GM19467 (cell line): Measurements from ENCODE around the gene C10orf62.
"Not testable (repeated sequence)": the region's sequence is repeated elsewhere in the genome, so short reads cannot be mapped to it uniquely, and the experiment has no call there.

Experiments
- ATAC-seq: cut with Tn5 transposase; IDR thresholded peaks from one replicate; pipeline ENCODE4 v1.9.1; 2021; ENCODE audit warnings: mild to moderate bottlenecking, moderate library complexity; ENCODE audit not compliant: unreplicated experiment

C10orf62 gene, protein sequence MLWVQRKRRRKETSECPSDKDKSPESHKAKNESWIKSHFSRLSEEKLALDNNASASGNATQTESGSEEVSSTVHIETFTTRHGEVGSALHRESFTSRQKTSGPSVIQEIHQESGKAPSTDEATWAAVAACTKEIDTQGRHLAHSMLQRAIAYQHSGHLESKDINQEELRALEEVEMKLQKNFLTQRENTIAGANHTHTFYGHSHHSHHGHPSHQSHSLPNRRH

DNA sequence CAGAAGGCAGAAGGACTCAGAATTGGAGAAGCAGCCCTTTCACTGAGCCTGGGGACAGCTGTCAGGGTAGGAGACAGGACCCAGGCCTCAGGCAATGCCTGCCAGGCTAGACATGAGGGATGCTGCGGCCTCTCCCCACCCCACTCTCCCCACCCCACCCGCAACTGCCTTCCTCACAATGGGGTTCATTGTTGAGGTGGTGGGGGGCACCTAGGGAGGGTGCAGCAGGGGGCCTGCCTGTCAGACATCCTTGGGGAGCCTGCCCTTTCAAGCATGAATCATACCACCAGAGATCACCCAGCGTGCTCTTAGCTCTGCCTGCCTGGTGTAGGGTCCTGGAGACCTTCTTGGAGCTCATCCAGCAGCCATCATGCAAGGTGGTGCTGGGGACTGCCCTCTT, at the start of gene C10orf62:
TSS of gene C10orf62 (plus strand) at position 243 of the 400 bp plus-strand sequence. CDS start 177 bp downstream, outside the sequence.
- no peak for ATAC-seq

DNA sequence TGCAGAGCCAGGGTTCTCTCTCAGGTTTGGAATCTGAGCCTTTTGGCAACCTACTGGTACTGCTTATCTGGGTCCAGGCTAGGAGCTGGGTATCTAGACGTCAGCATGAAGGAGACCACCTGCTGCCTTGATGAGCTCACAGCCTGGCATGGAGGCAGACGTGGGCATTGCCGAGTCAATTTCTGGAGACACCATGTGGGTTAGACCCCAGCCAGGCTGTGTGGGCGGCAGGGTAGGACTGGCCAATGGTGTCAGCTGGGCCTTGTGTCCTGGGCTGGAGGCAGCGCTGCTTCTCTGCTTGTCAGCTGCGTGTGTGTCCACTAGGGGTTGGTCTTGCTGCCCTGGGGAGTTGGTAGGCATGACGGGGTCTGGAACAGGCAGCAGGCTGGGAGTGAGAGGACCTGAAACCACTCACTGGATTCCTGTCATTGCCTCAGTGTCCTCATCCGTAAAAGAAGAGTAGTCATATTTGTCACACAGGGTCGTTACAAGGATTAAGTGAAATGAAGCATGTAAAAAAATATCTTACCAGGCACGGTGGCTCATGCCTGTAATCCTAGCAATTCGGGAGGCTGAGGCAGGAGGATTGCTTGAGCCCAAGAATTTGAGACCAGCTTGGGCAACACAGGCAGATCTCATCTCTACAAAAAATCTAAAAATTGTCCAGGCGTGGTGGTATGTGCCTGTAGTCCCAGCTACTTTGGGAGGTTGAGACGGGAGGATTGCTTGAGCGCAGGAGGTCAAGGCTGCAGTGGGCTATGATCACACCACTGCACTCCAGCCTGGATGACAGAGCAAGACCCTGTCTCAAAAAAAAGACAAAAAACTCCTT, 48.6 kb upstream of the C10orf62 start:
- ATAC-seq: no peak

DNA sequence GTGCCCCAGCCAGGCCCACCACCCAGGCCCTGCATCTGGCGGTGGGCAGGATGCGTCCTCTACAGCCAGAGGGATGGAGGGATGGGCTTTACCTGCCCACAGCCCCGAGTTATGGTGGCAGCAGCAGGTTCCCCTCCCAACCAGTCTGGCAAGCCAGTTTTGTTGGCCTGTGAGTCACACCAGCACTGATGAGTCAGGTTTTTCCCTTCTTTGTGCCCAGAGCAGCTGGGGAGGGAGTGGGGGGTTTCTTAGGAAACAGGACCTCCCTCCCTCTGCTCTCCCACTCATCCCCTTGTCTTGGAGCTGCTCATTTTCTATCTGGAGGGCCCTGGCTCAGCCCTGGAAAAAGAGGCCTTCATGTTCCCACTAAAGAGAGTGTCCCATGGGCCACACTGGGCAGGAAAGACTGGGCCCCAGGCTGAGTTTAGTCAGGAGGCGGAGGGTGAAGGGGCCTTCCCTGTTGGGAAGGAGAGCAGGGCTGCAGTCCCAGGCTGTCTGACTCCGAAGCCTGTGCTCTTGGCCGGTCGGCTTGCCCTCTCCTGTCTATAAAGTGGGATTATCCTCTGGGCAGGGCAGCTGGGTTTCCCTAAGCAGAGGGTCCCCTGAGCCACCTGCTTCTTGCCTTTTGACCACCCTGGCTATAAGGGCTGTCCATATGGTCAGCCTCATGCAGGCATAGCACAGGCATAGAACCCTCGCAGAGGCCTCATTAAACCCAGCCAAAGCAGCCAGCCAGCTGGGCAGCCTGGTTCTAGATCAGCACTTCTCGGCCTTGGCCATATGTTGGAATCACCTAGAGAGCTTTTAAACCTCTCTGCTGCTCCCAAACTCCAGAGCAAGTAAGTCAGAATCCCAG, 47.1 kb upstream of the C10orf62 start:
- no peak for ATAC-seq

DNA sequence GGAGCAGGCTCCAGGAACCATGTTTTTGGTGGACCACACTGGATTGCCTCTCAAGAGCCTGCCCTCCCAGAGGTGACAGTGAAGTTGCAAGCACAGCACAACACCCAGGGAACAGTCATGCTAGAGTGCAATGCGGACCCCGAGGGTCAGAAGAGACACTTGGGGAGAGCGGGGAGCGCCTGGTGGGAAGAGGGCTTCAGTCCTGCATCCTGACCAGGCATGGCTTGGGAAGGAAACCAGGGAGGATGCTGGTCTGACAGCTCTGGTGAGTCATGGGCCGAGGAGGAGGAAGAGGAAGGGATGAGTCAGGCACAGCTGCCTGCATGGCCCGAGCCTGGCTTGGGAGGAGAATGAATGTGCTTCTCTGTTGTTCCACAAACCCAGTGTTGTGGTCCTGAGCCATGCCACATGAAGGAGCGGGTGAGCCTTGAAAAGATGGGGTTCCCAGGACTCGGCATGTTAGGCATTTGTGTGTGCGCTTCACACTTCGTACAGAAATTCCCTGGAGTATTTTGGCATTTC, 46.4 kb upstream of the C10orf62 start:
- no peak for ATAC-seq

DNA sequence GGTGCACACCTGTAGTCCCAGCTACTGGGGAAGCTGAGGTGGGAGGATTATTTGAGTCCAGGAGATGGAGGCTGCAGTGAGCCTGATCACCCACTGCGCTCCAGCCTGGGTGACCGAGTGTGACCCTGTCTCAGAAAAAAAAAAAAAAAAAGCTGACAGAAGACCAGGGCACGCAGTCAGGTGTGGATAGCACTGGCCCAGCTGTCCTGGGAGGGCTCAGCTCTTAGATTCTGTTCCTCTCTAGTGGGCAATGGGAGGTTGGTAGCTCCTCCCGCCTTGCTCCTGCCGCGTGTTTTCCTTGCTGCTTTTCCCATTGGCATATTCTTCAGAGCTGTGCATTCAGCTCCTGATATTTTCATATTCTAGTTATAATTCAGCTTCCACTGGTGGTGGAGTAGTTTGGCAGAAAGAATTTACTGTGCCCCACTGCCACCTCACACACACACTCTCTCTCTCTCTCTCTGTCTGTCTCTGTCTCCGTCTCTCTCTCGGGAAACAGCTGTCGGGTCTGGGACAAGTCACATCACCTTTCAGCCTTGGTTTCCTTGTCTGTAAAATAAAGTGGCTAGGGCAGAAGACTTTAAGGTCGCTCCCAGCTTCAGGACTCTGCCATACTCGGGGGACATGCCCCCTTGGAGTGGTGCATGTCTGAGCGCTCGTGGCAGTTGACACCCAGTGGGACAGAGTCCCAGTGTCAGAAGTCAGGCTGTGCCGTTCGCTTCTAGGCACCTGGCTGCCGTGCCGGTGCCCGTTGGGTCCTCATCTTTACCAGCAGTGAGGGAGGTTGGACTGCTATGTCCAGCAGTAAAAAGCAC, 42.9 kb upstream of the C10orf62 start:
- ATAC-seq: no peak

DNA sequence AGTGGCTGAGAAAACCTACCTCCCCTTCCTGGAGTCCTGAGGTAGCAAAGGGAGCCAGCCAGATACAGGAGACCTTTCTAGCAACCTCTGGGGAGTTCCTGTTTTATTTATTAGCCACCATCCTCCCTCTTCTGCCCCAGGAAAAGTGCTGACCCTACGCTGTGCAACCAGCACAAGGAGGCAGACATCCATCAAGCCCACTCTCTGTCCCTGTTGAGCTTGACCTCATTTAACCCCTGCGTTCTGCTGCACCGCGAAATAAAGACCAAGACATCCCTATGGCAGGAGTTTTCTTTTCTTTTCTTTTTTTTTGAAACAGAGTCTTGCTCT, 42.3 kb upstream of the C10orf62 start:
- ATAC-seq: no peak

DNA sequence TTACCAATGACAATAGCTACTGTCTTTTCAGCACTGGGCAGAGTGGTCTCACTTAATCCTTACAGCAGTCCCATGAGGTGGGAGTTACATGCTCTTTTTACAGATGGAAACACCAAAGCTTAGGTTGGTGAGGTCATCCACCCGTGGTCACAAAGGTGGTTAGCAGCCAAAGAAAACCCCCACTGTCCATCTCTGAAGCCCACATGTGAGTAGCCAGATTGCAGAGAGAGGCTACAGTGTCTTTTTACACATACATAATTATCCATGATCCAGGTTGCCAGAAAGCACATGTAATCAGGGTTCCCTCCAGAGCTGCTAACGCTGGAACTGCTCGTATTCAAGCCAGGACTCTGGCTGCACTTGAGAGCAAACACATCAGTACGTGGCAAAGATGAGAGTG, 41.6 kb upstream of the C10orf62 start:
- no peak for ATAC-seq

DNA sequence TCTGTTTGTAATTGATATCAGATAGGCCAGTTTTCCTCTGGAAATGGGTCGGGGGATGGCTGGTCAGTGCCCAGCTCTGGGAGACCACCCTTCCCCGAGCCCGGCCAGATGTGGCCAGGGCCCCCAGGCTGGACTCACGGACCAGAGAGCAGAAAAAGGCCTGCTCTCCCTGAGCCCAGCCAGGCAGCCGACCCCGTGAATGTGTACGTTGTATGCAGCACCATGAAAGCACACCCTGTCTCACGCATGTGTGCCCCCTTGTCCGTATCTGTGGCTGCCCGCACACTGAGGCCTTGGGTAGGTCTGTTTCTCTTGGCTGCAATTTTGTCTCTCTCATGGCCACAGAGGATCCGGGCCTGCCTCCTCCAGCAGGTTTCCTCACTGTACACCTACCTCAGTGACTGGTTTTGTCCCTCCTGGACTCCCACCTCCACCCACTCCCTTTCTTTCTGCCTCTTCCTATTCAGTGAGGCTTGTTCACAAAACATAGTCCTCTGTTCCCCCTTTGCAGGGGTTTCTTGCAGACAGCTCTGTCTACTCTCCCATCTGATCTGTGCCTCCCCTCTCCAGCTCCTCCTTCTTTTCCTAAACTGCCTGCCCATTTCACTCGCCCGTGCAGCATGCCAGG, 40.6 kb upstream of the C10orf62 start:
- no peak for ATAC-seq

DNA sequence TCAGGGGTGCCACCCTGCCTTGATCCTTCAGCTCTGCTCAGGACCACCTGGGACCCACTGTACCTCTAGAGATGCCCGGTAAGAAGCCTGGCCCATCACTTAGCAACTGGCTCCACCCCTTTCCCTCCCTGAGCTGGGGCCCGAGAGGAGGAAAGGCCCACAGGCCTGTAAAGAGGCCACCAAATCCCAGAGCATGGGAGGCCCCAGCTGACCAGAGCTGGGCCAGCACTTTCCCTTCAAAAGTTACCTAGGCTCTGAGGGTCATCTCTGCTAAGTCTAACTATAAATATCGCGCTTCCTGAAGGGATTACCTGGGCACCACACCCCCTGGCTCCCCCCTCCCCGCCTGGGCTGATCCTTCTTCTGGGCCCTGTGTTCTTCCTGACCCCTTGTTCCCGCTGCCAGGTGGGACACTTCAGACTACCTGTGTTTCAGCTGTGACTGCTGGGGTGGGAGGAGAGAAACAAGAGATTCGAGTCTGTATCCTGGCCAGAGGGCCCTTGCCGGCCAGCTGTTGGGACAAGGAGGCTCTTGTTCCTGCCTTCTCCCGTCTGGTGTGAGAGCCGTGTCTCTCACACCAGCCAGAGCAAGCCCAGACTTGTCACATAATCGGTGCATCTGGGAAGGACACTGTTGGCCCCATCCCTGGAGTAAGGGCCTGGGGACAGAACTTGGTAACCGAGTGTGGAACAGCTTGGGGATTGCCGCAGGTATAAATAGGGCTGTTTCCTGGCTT, 39.8 kb upstream of the C10orf62 start:
- no peak for ATAC-seq

DNA sequence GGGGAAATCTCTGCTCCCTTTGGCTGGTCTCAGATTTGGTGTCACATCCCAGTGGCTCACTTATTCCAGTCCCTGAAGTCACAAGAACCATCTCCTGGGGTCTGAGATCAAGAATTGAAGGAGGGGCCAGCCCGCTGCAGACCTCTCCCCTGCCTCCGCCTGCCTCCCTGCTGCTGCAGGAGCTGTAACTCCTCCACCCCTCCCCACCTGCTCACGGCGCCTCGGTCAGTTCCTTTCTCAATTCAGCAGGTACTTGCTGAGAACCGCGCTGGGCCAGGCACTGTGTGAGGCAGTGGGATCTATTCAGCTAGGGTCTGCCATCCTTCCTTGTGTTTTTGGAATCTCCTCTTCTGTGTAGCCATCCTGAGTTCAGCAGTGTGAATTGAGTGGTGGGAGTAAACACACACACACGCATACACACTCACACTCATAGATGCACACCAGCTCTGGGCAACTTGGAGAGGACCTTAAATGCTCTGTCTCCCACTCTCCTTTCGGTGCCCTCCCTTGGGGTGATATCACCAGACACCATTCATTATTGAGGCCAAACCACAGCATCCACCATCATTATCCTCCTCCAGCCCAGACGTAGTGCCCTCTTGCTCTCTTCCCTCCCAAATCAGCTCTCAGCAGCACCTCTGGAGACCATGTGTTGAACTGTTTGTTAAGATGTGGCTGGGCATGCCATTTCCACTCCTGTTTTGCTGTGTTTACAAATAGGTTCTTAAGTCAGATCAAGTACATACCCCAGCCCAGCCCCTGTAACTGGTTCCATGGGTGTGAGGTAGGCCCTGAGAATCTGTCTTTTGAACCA, 39.0 kb upstream of the C10orf62 start:
- no peak for ATAC-seq

DNA sequence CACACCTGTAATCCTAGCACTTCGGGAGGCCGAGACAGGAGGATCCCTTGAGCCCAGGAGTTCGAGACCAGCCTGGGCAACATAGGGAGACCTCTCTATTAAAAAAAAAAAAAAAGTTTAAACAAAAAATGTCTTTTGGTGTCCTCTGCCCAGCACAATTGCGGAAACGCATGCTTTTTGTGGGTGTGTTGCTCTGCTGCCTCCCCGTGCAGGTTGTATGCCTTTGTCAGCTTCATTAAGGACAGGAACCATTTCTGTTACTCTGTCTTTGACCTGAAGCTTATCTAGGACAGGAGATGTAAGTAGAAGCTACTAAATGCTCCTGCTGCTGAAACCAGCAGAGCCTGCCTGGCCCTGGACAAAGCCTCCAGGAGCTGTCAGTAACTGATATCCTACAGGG, 38.2 kb upstream of the C10orf62 start:
- ATAC-seq: no peak

DNA sequence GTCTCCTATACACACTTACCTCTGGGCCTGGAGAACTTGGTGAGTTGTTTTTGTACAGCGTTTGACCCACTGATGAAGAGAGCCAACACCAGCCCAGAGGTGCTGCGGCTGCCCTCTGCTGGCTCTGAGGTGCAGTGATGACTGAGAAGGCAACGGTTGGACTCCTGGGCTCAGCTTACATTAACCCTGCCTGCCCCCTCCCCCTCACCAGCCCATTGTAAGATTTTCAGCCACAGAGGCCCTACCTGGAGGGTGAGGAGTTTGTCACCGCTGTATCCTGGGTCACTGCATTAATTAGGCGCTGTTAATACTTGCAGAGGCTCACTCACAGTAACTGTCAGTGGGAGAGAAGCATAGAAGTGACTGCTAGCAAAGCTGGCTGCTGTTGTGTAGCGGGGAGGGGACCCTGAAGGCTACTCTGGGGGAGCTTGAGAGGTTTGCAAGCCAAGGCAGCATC, 35.9 kb upstream of the C10orf62 start:
- peak; percentile 69 for ATAC-seq

DNA sequence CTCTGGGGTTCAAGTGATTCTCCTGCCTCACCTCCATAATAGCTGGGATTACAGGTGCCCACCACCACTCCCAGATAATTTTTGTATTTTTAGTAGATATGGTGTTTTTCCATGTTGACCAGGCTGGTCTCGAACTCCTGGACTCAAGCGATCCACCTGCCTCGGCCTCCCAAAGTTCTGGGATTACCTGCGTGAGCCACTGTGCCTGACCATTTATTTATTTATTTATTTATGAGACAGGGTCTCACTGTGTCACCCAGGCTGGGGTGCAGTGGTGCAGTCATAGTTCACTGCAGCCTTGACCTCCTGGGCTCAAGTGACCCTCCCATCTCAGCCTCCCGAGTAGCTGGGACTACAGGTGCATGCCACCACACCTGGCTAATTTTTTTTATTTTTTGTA, 35.2 kb upstream of the C10orf62 start:
- not testable (repeated sequence) for ATAC-seq

DNA sequence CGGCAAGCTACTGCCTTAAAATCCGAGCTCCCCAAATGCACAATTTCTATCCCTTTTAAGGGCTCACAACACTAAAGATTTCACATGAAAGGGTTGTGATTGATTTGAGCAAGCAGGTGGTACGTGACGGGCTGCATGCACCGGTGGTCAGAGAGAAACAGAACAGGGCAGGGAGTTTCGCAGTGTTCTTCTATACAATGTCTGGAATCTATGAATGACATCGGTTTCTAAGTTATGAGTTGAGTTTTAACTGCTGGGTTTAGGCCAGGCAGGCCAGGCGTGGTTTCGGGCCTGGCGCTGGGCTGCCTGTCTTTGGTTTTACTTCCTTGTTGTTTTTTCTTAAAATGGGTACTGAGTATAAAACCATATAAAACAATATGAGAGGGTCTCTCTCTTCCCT, 34.0 kb upstream of the C10orf62 start:
- not testable (repeated sequence) for ATAC-seq

DNA sequence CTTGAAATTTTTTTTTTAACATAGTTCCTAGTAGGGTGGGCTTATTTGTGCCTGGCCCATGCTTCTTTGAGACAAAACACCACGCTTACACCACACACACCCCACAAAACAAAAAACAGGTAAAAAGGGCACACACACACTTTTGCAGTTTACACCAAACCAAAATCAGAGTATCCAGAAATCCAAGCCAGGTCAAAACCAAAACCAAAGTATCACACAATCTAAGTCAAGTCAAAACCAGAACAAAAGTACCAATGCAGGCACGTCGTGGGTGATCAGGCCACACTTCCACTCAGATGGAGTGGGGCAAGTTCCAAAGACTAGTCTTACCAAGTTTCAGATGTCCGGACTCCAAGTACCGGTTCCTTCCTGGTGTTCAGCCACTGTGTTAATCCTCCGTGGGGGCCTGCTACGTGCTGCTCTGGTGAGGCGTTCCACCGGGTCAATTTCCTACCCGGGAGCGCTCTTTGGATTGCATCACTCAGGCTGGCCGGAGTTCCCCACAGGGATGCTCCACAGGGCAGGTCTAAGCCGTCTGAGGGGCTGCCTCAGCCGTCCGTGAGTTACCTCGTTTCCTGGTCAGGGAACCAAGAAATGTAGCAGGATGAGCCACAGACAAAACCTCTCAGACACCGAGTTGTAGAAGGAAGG, 28.7 kb upstream of the C10orf62 start:
- ATAC-seq: not testable (repeated sequence)

DNA sequence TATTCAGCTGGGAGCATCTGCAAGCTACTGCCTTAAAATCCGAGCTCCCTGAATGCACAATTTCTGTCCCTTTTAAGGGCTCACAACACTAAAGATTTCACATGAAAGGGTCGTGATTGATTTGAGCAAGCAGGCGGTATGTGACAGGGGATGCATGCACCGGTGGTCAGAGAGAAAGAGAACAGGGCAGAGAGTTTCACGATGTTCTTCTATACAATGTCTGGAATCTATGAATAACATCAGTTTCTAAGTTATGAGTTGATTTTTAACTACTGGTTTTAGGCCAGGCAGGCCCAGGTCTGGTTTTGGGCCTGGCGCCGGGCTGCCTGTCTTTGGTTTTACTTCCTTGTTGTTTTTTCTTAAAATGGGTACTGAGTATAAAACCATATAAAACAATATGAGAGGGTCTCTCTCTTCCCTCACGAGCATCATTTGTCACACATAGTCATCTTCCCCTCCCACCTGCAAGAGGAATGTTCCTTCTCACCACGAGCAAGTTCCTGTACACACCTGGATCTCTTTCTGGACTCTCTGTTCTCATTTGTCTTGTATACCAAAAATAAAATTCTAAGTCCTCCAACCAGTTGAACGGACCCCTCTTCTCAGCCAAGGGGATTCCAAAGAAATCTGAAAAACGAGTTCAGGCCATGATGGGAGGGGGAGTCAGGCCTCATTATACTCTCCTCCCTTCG, 28.0 kb upstream of the C10orf62 start:
- not testable (repeated sequence) for ATAC-seq

DNA sequence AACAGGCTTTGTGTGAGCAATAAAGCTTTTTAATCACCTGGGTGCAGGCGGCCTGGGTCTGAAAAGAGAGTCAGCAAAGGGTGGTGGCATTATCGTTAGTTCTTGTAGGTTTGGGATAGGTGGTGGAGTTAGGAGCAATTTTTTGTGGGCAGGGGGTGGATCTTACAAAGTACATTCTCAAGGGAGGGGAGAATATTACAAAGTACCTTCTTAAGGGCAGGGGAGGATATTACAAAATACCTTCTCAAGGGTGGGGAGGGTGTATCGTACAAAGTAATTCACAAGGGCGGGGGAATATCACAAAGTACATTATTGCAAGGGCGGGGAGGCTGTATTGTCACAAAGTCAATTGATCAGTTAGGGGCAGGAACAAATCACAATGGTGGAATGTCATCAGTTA, 27.2 kb upstream of the C10orf62 start:
- ATAC-seq: not testable (repeated sequence)
